B cell (primary cell): Measurements from ENCODE around the gene HOXA9.

ENCODE experiments used
- CTCF ChIP-seq: fragments of 200-600 bp; IDR thresholded peaks from one replicate; pipeline ENCODE4 v1.8.0; 2022; ENCODE audit warnings: antibody characterized with exemption, mild to moderate bottlenecking
- EZH2 ChIP-seq: IDR thresholded peaks from 2 replicates; pipeline ENCODE4 v1.6.1; 2012; ENCODE audit warnings: borderline replicate concordance, low read depth, mild to moderate bottlenecking, moderate library complexity, low read length; ENCODE audit not compliant: insufficient read depth, poor library complexity, severe bottlenecking

- no peak for TF ChIP-seq CTCF
- TF ChIP-seq EZH2 = no peak
Measured at GRCh38 chr7:27211764-27212204, 46.4 kb upstream of the HOXA9 start.
